K562 (cell line): ENCODE measurements around the gene EAF1. TPM values are rescaled to one million over a fixed set of nuclear protein-coding genes. Genes with fewer than 3 reads are reported as not detected.

Experiments used
- ASH1L ChIP-seq: fragments of 450-650 bp; IDR thresholded peaks from 2 replicates; pipeline ENCODE4 v1.6.1; 2018; ENCODE audit warnings: borderline replicate concordance, mild to moderate bottlenecking, low read depth; ENCODE audit not compliant: partially characterized antibody
- CEBPB ChIP-seq: fragments of 450-650 bp; IDR thresholded peaks from 2 replicates; pipeline ENCODE4 v1.6.1; 2016; ENCODE audit warnings: missing genetic modification characterization, missing compliant biosample characterization
- DACH1 ChIP-seq: fragments of 450-650 bp; IDR thresholded peaks from 2 replicates; pipeline ENCODE4 v1.6.1; 2018; ENCODE audit not compliant: partially characterized antibody
- EHMT2 ChIP-seq: fragments of 450-650 bp; IDR thresholded peaks from 2 replicates; pipeline ENCODE4 v1.6.1; 2018; ENCODE audit warnings: antibody characterized with exemption
- ELK1 ChIP-seq: sonication (generic); formaldehyde crosslinking; IDR thresholded peaks from 2 replicates; pipeline ENCODE4 v1.8.1; 2022; ENCODE audit warnings: missing genetic modification reagents
- EP400 ChIP-seq: fragments of 450-650 bp; IDR thresholded peaks from 2 replicates; pipeline ENCODE4 v1.6.1; 2017; ENCODE audit warnings: antibody characterized with exemption, mild to moderate bottlenecking, moderate library complexity
- ESRRA ChIP-seq: fragments of 450-650 bp; IDR thresholded peaks from 2 replicates; pipeline ENCODE4 v1.6.1; 2014; ENCODE audit warnings: low read depth, mild to moderate bottlenecking, moderate library complexity, borderline replicate concordance
- GTF2A2 ChIP-seq: IDR thresholded peaks from 2 replicates; pipeline ENCODE4 v1.6.1; 2016; ENCODE audit warnings: mild to moderate bottlenecking, missing genetic modification characterization, missing compliant biosample characterization
- HSF4 ChIP-seq: fragments of 250-450 bp; sonication (Bioruptor Pico); IDR thresholded peaks from 2 replicates; pipeline ENCODE4 v2.1.2; 2022; ENCODE audit warnings: mild to moderate bottlenecking, moderate library complexity, borderline replicate concordance
- JUN ChIP-seq, 2 experiments: sonication (generic) in 1 of 2; formaldehyde crosslinking in 1 of 2; IDR thresholded peaks; 2 replicates each; pipeline versions ENCODE4 v1.6.1 to v1.8.0; 2012 to 2022; ENCODE audit warnings: borderline replicate concordance in 2 of 2, mild to moderate bottlenecking in 2 of 2, improper control_type of control experiment in 1 of 2, low read depth in 1 of 2, low read length in 1 of 2, missing genetic modification reagents in 1 of 2
- JUNB ChIP-seq: fragments of 450-650 bp; formaldehyde crosslinking; conservative IDR thresholded peaks from 2 replicates; pipeline ENCODE4 v1.4.0; 2020; ENCODE audit warnings: mild to moderate bottlenecking
- MYBL2 ChIP-seq, 2 experiments: fragments of 450-650 bp in 1 of 2; sonication (generic) in 1 of 2; formaldehyde crosslinking in 1 of 2; IDR thresholded peaks; 2 replicates each; pipeline versions ENCODE4 v1.6.1 to v1.8.1; 2017 to 2022; ENCODE audit warnings: borderline replicate concordance in 1 of 2, inconsistent platforms in 1 of 2, low read depth in 1 of 2, mild to moderate bottlenecking in 1 of 2, missing genetic modification reagents in 1 of 2, moderate library complexity in 1 of 2
- RFX1 ChIP-seq: fragments of 450-650 bp; IDR thresholded peaks from 2 replicates; pipeline ENCODE4 v1.6.1; 2016; ENCODE audit warnings: mild to moderate bottlenecking, moderate library complexity
- SETDB1 ChIP-seq: IDR thresholded peaks from one replicate; pipeline ENCODE4 v1.6.1; 2012; ENCODE audit warnings: low read length, control low read depth, inconsistent platforms
- SMAD1 ChIP-seq: fragments of 150-350 bp; IDR thresholded peaks from 2 replicates; pipeline ENCODE4 v1.6.1; 2014; ENCODE audit warnings: low read length, low read depth; ENCODE audit not compliant: partially characterized antibody
- SMARCA5 ChIP-seq: fragments of 450-650 bp; IDR thresholded peaks from 2 replicates; pipeline ENCODE4 v1.6.1; 2016
- TFE3 ChIP-seq: fragments of 450-650 bp; formaldehyde crosslinking; IDR thresholded peaks from 2 replicates; pipeline ENCODE4 v1.4.0; 2020; ENCODE audit warnings: mild to moderate bottlenecking, mixed read lengths
- TRIM24 ChIP-seq, 2 experiments: fragments of 450-650 bp; IDR thresholded peaks; 2 replicates each; pipeline ENCODE4 v1.6.1; 2016
- UBTF ChIP-seq, 2 experiments: IDR thresholded peaks; 2 replicates each; pipeline ENCODE4 v1.6.1; 2012; ENCODE audit warnings: improper control_type of control experiment in 2 of 2, low read depth in 2 of 2, low read length in 2 of 2, borderline replicate concordance in 1 of 2
- WHSC1 ChIP-seq: IDR thresholded peaks from one replicate; pipeline ENCODE4 v1.6.1; 2012; ENCODE audit warnings: low read length, control low read depth, inconsistent platforms
- ZFP1 ChIP-seq: fragments of 450-650 bp; formaldehyde crosslinking; IDR thresholded peaks from 2 replicates; pipeline ENCODE4 v1.4.0; 2020; ENCODE audit warnings: mild to moderate bottlenecking, mixed read lengths
- ZNF274 ChIP-seq: IDR thresholded peaks from 2 replicates; pipeline ENCODE4 v1.6.1; 2011; ENCODE audit warnings: low read depth, mild to moderate bottlenecking, low read length, moderate library complexity, borderline replicate concordance
- ZNF764 ChIP-seq: fragments of 250-450 bp; sonication (Bioruptor Pico); IDR thresholded peaks from 2 replicates; pipeline ENCODE4 v1.4.0; 2020; ENCODE audit warnings: low read depth, mild to moderate bottlenecking, moderate library complexity
- polyA plus RNA-seq, 8 experiments: library from polyadenylated mRNA; depleted of rRNA in 4 of 8; stranded (reverse) in 5 of 8; unstranded in 3 of 8; fragments of >200 nt; fragmentation: Nextera tagmentation in 2 of 8; fragmentation: Illumina TruSeq in 1 of 8; extraction: Ambion mirVana in 2 of 8; extraction: Trizol in 1 of 8; gene quantifications; 2 replicates each; pipeline versions ENCODE4 v1.2.1 to v1.2.3, GENCODE V29; 2011 to 2014; ENCODE audit warnings: inconsistent platforms in 1 of 8, missing spikeins in 1 of 8
- total RNA-seq, 7 experiments: library from RNA; depleted of rRNA in 6 of 7; stranded (reverse); fragments of >200 nt in 6 of 7; fragmentation: Illumina TruSeq in 2 of 7; extraction: Trizol in 2 of 7; gene quantifications; 2 replicates each; pipeline versions ENCODE4 v1.2.1 to v1.2.3, GENCODE V29; 2011 to 2021; ENCODE audit warnings: low replicate concordance in 1 of 7

Gene EAF1
- total and polyA plus RNA-seq, 9 of the 15 experiments (the other 6 are each of a cell fraction or from before 2014, with no cell fraction given), result 7.0 to 26.8 (median 20.4) TPM

GRCh38 chr3:15458212-15458780 is 30.9 kb downstream of the EAF1 start (continued):
- TF ChIP-seq ESRRA (no peak), TRIM24 (IDR thresholded peaks at IDR 0.05) (0 out of 4 replicates have a peak, but pooled peaks have one; percentile 34 to 46), ZFP1 (no peak), WHSC1 (no peak), EHMT2 (peak; percentile 55), EP400 (no peak), DACH1 (no peak), SMARCA5 (peak; percentile 66), ELK1 (CRISPR knock-in tag) (no peak), SETDB1 (no peak), HSF4 (CRISPR knock-in tag) (no peak), MYBL2 (IDR thresholded peaks at IDR 0.05; ENCODE audit: low read depth) (no peak), MYBL2 (CRISPR knock-in tag; IDR thresholded peaks at IDR 0.05; ENCODE audit: borderline replicate concordance) (no peak), JUN (IDR thresholded peaks at IDR 0.05; ENCODE audit: borderline replicate concordance, low read depth, low read length) (no peak), JUN (CRISPR knock-in tag; IDR thresholded peaks at IDR 0.05; ENCODE audit: borderline replicate concordance) (no peak), ASH1L (no peak), ZNF764 (CRISPR knock-in tag) (no peak), TFE3 (CRISPR knock-in tag) (no peak), SMAD1 (no peak), UBTF (IDR thresholded peaks at IDR 0.05; ENCODE audit: borderline replicate concordance in 1 of 2, low read depth in 2 of 2, low read length in 2 of 2) (no peak), RFX1 (no peak), CEBPB (peak; percentile 60), JUNB (no peak), GTF2A2 (tag) (no peak), ZNF274 (no peak)
